Spinal cord (tissue), 10 donors: ENCODE results near the gene ICAM1. TPM values are rescaled to one million over a fixed set of nuclear protein-coding genes. Genes with fewer than 3 reads are reported as not detected.
"Not testable (repeated sequence)": the region's sequence is repeated elsewhere in the genome, so short reads cannot be mapped to it uniquely, and the experiment has no call there.

Experiments used
- DNase-seq, 6 donors: peaks; one replicate each; pipeline versions ENCODE4 v3.0.0 to v3.0.0-alpha.2; 2013 to 2015; ENCODE audit warnings: low spot score in 6 of 6, low read depth in 4 of 6
- H3K27ac ChIP-seq: one replicate; pipeline ENCODE4 v1.5.1; 2013; ENCODE audit warnings: low read depth, low read length, control low read depth
- H3K27me3 ChIP-seq: one replicate; pipeline ENCODE4 v1.6.1; 2013; ENCODE audit warnings: low read length; ENCODE audit not compliant: control insufficient read depth, insufficient read depth
- H3K36me3 ChIP-seq: one replicate; pipeline ENCODE4 v1.6.1; 2013; ENCODE audit warnings: low read length; ENCODE audit not compliant: control insufficient read depth, insufficient read depth
- H3K4me1 ChIP-seq: one replicate; pipeline ENCODE4 v1.6.1; 2013; ENCODE audit warnings: low read length; ENCODE audit not compliant: control insufficient read depth, insufficient read depth
- H3K4me3 ChIP-seq: one replicate; pipeline ENCODE4 v1.5.1; 2013; ENCODE audit warnings: low read depth, low read length, control low read depth
- H3K9me3 ChIP-seq: one replicate; pipeline ENCODE4 v1.6.1; 2013; ENCODE audit warnings: low read length; ENCODE audit not compliant: control insufficient read depth, insufficient read depth
- WGBS: methylation state at CpG from one replicate; pipeline ENCODE4 v1.1.5; 2013; ENCODE audit warnings: missing lambda C conversion rate; ENCODE audit not compliant: insufficient coverage; 5-methylcytosine and 5-hydroxymethylcytosine counted together
- polyA plus RNA-seq, 2 donors: library from polyadenylated mRNA; unstranded; fragments of 120-200 nt; gene quantifications; one replicate each; pipeline ENCODE4 v1.2.1, GENCODE V29; 2013; ENCODE audit not compliant: insufficient read length in 2 of 2
- total RNA-seq, 2 donors: library from RNA; depleted of rRNA in 1 of 2; stranded (reverse); fragments of 120-200 nt in 1 of 2; fragments of >200 nt in 1 of 2; gene quantifications; one replicate each; pipeline versions ENCODE4 v1.2.3 to v1.2.4, GENCODE V29; 2013 to 2014
- donor health status: healthy.

The ICAM1 gene
- total and polyA plus RNA-seq, 4 donors: 2.5 to 10.4 (median 4.3) TPM

- H3K4me1 ChIP-seq, H3K4me3 ChIP-seq, H3K36me3 ChIP-seq, H3K9me3 ChIP-seq, H3K27ac ChIP-seq, H3K27me3 ChIP-seq, DNase-seq: not testable (repeated sequence)
- WGBS: 98% methylated on average over 7 of the region's 11 CpGs
Measured at GRCh38 chr19:10241826-10242449, 29.0 kb upstream of the ICAM1 start.

- 88% methylated on average over 7 of the region's 7 CpGs for WGBS
- Histone ChIP-seq H3K4me1 (no peaks in the 10 kb centered on the region), H3K4me3 (no peak overlapping the region), H3K36me3 (peaks cover 3% of the 10 kb centered on the region), H3K9me3 (no peaks in the 10 kb centered on the region), H3K27ac (no peak overlapping the region), H3K27me3 (no peaks in the 10 kb centered on the region)
- no peak for DNase-seq
Measured at GRCh38 chr19:10243606-10244005, 27.3 kb upstream of the ICAM1 start.

- DNase-seq: no peak
- Histone ChIP-seq H3K4me3 (no peak overlapping the region), H3K36me3 (peaks cover 3% of the 10 kb centered on the region), H3K27me3 (no peaks in the 10 kb centered on the region), H3K9me3 (no peaks in the 10 kb centered on the region), H3K27ac (no peak overlapping the region), H3K4me1 (peaks cover 4% of the 10 kb centered on the region)
- WGBS: 96% methylated on average over 4 of the region's 9 CpGs
Measured at GRCh38 chr19:10245189-10245939, 25.6 kb upstream of the ICAM1 start.

GRCh38 chr19:10246511-10246910 lies 24.4 kb upstream of the ICAM1 start:
- Histone ChIP-seq H3K9me3 (no peaks in the 10 kb centered on the region), H3K36me3 (peaks cover 3% of the 10 kb centered on the region), H3K4me3 (no peak overlapping the region), H3K27me3 (no peaks in the 10 kb centered on the region), H3K27ac (no peak overlapping the region), H3K4me1 (peaks cover 14% of the 10 kb centered on the region)
- no peak for DNase-seq
- WGBS: 85% methylated on average over 2 of the region's 6 CpGs

GRCh38 chr19:10251792-10252694 lies 18.9 kb upstream of the ICAM1 start, which contains the start of gene MRPL4:
Gene MRPL4, plus strand, starts transcription at chr19:10252214. Its CDS starts 40 bp downstream, at chr19:10252254.
- Histone ChIP-seq H3K27me3 (no peaks in the 10 kb centered on the region), H3K9me3 (no peaks in the 10 kb centered on the region), H3K27ac (peak within 1 kb of the TSS; percentile 86), H3K4me3 (peak within 1 kb of the TSS; percentile 96), H3K4me1 (peaks cover 24% of the 10 kb centered on the region), H3K36me3 (peaks cover 38% of the 10 kb centered on the region)
- DNase-seq: peak; percentile 94 to 100 (median 98)
- whole genome bisulfite sequencing: under 1% methylated on average over 77 of the region's 77 CpGs

GRCh38 chr19:10252707-10253106 lies 18.2 kb upstream of the ICAM1 start:
- DNase-seq: no peak
- Histone ChIP-seq H3K4me1 (peaks cover 24% of the 10 kb centered on the region), H3K4me3 (peak overlapping the region; percentile 96), H3K27ac (no peak overlapping the region), H3K36me3 (peaks cover 42% of the 10 kb centered on the region), H3K27me3 (no peaks in the 10 kb centered on the region), H3K9me3 (no peaks in the 10 kb centered on the region)
- 0% methylated on average over 3 of the region's 8 CpGs for WGBS

- no peak overlapping the region for H3K27ac ChIP-seq
- no peak overlapping the region for H3K4me3 ChIP-seq
- H3K9me3 ChIP-seq: no peaks in the 10 kb centered on the region
- H3K36me3 ChIP-seq: peaks cover 56% of the 10 kb centered on the region
- peaks cover 27% of the 10 kb centered on the region for H3K4me1 ChIP-seq
- DNase-seq: no peak
- no peaks in the 10 kb centered on the region for H3K27me3 ChIP-seq
- WGBS: 86% methylated on average over 3 of the region's 3 CpGs
Measured at GRCh38 chr19:10254244-10254643, 16.7 kb upstream of the ICAM1 start.

GRCh38 chr19:10255358-10255757 lies 15.6 kb upstream of the ICAM1 start:
- 100% methylated on average over 2 of the region's 2 CpGs for WGBS
- Histone ChIP-seq H3K27ac (no peak overlapping the region), H3K4me3 (no peak overlapping the region), H3K27me3 (no peaks in the 10 kb centered on the region), H3K36me3 (peaks cover 67% of the 10 kb centered on the region), H3K4me1 (peaks cover 23% of the 10 kb centered on the region), H3K9me3 (no peaks in the 10 kb centered on the region)
- no peak for DNase-seq

- DNase-seq: no peak
- 93% methylated on average over 16 of the region's 18 CpGs for WGBS
- peaks cover 67% of the 10 kb centered on the region for H3K36me3 ChIP-seq
Measured at GRCh38 chr19:10256551-10256950, 14.4 kb upstream of the ICAM1 start.

More at GRCh38 chr19:10256551-10256950, 14.4 kb upstream of the ICAM1 start:
- peaks cover 13% of the 10 kb centered on the region for H3K4me1 ChIP-seq
- H3K27ac ChIP-seq: no peak overlapping the region
- H3K4me3 ChIP-seq: no peak overlapping the region
- H3K9me3 ChIP-seq: no peaks in the 10 kb centered on the region
- H3K27me3 ChIP-seq: no peaks in the 10 kb centered on the region
